ENCODE measurements around the gene CHFR.
"Not testable (repeated sequence)": the region's sequence is repeated elsewhere in the genome, so short reads cannot be mapped to it uniquely, and the experiment has no call there.

The CHFR gene

GRCh38 chr12:132814232-132814631 is 73.2 kb downstream of the CHFR start:
- Histone ChIP-seq H3K27ac (no peak overlapping the region), H2AFZ (ENCODE audit: low read depth) (no peak overlapping the region), H4K20me1 (ENCODE audit: insufficient read depth) (no peaks in the 10 kb centered on the region), H3K4me3 (IDR thresholded peaks at IDR 0.05; ENCODE audit: insufficient read depth, low read depth, low read length) (no peak overlapping the region), H3K9ac (no peak overlapping the region), H3K4me2 (no peak overlapping the region), H3K36me3 (ENCODE audit: insufficient read depth) (no peaks in the 10 kb centered on the region), H3K27me3 (ENCODE audit: insufficient read depth, low read depth) (no peaks in the 10 kb centered on the region), H3K4me1 (ENCODE audit: low read depth, poor library complexity, severe bottlenecking) (no peaks in the 10 kb centered on the region), H3K79me2 (ENCODE audit: insufficient read depth, low read depth) (no peaks in the 10 kb centered on the region)
- no peak for TF ChIP-seq CTCF (conservative IDR thresholded peaks at IDR 0.05; ENCODE audit: low read depth, low read length)

- no peaks in the 10 kb centered on the region for H4K20me1 ChIP-seq (ENCODE audit: insufficient read depth)
- no peak for TF ChIP-seq CTCF (conservative IDR thresholded peaks at IDR 0.05; ENCODE audit: low read depth, low read length)
These were observed 74.0 kb downstream of the CHFR start for GRCh38 chr12:132813443-132813842.

GRCh38 chr12:132812631-132813305 is 74.6 kb downstream of the CHFR start:
- Histone ChIP-seq H3K4me3 (IDR thresholded peaks at IDR 0.05; ENCODE audit: insufficient read depth, low read depth, low read length) (no peak overlapping the region), H3K36me3 (ENCODE audit: insufficient read depth) (no peaks in the 10 kb centered on the region), H3K4me1 (ENCODE audit: low read depth, poor library complexity, severe bottlenecking) (no peaks in the 10 kb centered on the region), H3K79me2 (ENCODE audit: insufficient read depth, low read depth) (no peaks in the 10 kb centered on the region), H3K4me2 (no peak overlapping the region), H3K27me3 (ENCODE audit: insufficient read depth, low read depth) (no peaks in the 10 kb centered on the region), H2AFZ (ENCODE audit: low read depth) (no peak overlapping the region), H3K27ac (no peak overlapping the region), H4K20me1 (ENCODE audit: insufficient read depth) (no peaks in the 10 kb centered on the region), H3K9ac (no peak overlapping the region)
- no peak for TF ChIP-seq CTCF (conservative IDR thresholded peaks at IDR 0.05; ENCODE audit: low read depth, low read length)

More at GRCh38 chr12:132813443-132813842, 74.0 kb downstream of the CHFR start:
- no peak overlapping the region for H2AFZ ChIP-seq (ENCODE audit: low read depth)
- no peaks in the 10 kb centered on the region for H3K79me2 ChIP-seq (ENCODE audit: insufficient read depth, low read depth)
- no peak overlapping the region for H3K4me3 ChIP-seq (IDR thresholded peaks at IDR 0.05; ENCODE audit: insufficient read depth, low read depth, low read length)
- H3K4me1 ChIP-seq (ENCODE audit: low read depth, poor library complexity, severe bottlenecking): no peaks in the 10 kb centered on the region
- H3K27me3 ChIP-seq (ENCODE audit: insufficient read depth, low read depth): no peaks in the 10 kb centered on the region
- H3K36me3 ChIP-seq (ENCODE audit: insufficient read depth): no peaks in the 10 kb centered on the region
- no peak overlapping the region for H3K4me2 ChIP-seq
- no peak overlapping the region for H3K27ac ChIP-seq
- H3K9ac ChIP-seq: no peak overlapping the region

- not testable (repeated sequence) for H2AFZ ChIP-seq (ENCODE audit: low read depth); H3K36me3 ChIP-seq (ENCODE audit: insufficient read depth); H3K4me3 ChIP-seq (IDR thresholded peaks at IDR 0.05; ENCODE audit: insufficient read depth, low read depth, low read length); H3K4me2 ChIP-seq; H3K4me1 ChIP-seq (ENCODE audit: low read depth, poor library complexity, severe bottlenecking); H3K9ac ChIP-seq; H3K79me2 ChIP-seq (ENCODE audit: insufficient read depth, low read depth); H4K20me1 ChIP-seq (ENCODE audit: insufficient read depth); H3K27me3 ChIP-seq (ENCODE audit: insufficient read depth, low read depth); H3K27ac ChIP-seq
These were observed 78.0 kb downstream of the CHFR start for GRCh38 chr12:132809391-132809790.

- H3K27me3 ChIP-seq (ENCODE audit: insufficient read depth, low read depth): no peaks in the 10 kb centered on the region
- H2AFZ ChIP-seq (ENCODE audit: low read depth): no peak overlapping the region
- no peak overlapping the region for H3K4me3 ChIP-seq (IDR thresholded peaks at IDR 0.05; ENCODE audit: insufficient read depth, low read depth, low read length)
- peaks cover 3% of the 10 kb centered on the region; the same call in 1 of the 2 replicates for H3K36me3 ChIP-seq (ENCODE audit: insufficient read depth)
- no peaks in the 10 kb centered on the region for H3K4me1 ChIP-seq (ENCODE audit: low read depth, poor library complexity, severe bottlenecking)
- no peaks in the 10 kb centered on the region for H4K20me1 ChIP-seq (ENCODE audit: insufficient read depth)
- no peak overlapping the region for H3K9ac ChIP-seq
- H3K27ac ChIP-seq: no peak overlapping the region
- H3K4me2 ChIP-seq: no peak overlapping the region
- TF ChIP-seq CTCF (conservative IDR thresholded peaks at IDR 0.05; ENCODE audit: low read depth, low read length): no peak
- H3K79me2 ChIP-seq (ENCODE audit: insufficient read depth, low read depth): no peaks in the 10 kb centered on the region
These were observed 79.9 kb downstream of the CHFR start for GRCh38 chr12:132807295-132808092.
